GM19351 (cell line): ENCODE measurements around the gene SETBP1.

Source experiments
- ATAC-seq: cut with Tn5 transposase; IDR thresholded peaks from one replicate; pipeline ENCODE4 v1.9.1; 2021; ENCODE audit warnings: mild to moderate bottlenecking, moderate library complexity; ENCODE audit not compliant: unreplicated experiment

Gene SETBP1

DNA sequence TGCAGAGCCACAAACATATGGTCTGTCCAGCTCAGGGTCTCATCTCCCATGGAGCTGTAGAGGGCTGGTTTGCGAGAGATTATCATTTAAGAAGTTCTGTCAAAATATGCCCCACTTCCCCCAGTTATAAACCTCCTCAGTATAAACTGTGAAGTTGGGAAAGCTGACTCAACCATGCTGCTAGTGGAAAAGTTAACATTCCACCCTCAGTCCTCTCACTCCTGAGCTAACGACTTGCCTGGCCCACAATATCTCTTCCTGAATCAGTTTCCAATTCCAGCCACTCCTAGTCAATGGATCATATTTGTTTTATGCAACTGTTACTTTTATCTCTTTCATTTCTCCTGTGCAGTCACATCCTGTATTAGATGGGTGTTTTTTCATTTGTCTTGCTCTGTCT lies 326.2 kb downstream of the SETBP1 start:
- ATAC-seq, result no peak

GRCh38 chr18:45007531-45007930 lies 326.8 kb downstream of the SETBP1 start:
- no peak for ATAC-seq

DNA sequence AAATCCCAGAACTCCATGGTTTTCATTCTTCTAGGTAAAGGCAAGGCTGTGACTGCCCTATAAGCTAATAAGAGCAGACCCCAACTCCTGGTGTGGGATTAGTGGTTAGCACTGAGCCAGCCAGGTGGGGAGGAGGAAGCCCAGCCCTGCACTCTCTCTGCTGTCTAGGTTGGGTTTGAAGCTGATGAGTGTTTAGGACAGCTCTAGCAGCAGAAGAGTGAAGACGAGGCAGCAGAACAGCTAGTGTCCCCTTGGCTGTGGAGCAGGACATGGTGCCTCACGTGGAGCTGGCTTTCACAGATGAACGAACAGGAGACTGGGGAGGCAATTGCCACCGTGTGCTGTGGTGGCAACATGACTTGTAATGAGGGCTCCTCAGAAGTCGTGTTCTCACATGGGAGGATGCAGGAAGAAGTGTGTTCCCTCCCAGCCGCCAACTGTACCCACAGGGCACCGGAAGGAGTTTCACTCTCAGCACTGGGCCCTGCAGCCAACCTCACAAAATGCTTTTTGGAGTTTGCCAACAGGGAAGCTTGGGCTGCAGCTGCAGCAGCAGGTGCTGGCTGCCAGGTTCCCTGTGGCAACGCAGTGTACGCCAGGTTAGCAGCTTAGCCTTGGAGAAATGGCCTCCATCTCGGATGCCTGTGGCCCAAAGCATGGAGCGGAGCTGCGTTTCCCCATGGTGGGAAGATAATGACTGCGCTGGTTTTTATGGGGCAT lies 328.2 kb downstream of the SETBP1 start:
- ATAC-seq, result no peak

- no peak for ATAC-seq
Observed at GRCh38 chr18:45009756-45010155, 329.1 kb downstream of the SETBP1 start.

DNA sequence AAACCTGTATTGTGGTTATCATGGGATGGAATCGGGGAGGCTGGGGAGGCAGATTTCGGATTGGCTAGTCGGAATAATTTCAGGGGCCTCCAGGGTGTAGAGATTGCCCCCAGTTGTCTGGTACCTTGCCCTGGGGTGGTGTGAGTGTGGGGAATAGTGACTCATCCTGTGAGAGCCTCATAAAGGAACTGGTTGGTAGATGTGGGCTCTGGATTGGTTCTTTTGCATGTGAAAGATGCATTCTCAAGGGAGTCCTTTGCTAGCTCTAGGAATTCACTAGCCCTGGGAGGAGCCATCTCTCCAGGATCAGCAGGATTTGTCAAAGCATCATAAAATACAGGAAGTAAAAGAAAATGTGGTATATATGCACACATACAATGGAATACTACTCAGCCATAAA lies 331.6 kb downstream of the SETBP1 start:
- no peak for ATAC-seq

GRCh38 chr18:45014047-45014501 lies 333.4 kb downstream of the SETBP1 start:
- ATAC-seq, result no peak

DNA sequence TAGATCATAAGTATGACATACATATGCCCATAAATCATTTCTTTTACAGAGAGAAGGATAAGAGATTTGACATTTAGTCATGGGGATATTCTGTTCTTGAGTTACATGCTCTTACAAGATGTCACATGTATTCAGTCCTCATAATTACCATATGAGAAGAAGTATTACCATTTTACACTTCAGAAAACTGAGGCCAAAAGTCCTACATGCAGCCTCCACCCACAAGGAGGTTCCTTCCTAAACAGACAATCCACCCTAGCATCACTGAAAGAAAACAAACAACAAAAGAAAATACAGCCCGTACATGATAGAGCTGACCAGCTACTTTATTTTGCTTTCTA lies 335.1 kb downstream of the SETBP1 start:
- ATAC-seq, result no peak

DNA sequence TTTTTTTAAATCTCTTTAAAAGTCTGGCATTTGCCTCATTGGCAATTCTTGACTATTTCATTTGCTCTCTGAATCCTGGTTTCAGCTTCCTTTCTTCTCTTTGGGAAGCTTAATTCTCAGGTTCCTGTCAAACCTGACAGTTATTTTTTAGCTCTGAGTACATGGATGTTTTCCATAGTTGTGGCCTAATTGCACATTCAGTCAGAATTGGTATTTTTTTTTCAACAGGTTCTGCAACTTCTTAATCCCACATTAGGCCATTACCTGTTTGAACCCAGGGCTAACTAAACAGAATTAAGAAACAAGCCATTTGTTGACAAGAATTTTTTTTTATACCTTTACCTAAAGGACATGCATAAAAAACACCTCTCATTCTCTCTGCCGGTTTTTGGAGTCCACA lies 338.8 kb downstream of the SETBP1 start:
- no peak for ATAC-seq

DNA sequence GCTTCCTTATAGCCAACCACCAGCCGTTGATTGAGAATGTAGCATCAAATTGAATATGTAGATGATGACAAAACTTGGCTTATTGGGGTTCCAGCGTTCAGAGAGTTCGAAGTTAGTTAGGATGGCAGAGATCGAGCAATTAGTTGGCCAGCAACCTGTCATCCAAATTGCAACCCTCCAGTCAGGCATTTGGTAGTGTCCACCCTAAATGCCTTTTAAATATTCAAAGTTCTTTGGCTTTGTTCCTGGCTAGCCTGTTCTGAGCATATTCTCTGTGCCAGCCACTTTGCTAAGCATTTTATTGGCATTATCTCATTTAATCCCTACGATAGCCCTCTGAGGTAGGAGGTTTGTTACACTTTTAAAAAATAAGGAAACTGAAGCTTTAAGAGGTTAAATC lies 342.8 kb downstream of the SETBP1 start:
- no peak for ATAC-seq

- ATAC-seq, result no peak
Observed at GRCh38 chr18:45024357-45025088, 343.8 kb downstream of the SETBP1 start.

DNA sequence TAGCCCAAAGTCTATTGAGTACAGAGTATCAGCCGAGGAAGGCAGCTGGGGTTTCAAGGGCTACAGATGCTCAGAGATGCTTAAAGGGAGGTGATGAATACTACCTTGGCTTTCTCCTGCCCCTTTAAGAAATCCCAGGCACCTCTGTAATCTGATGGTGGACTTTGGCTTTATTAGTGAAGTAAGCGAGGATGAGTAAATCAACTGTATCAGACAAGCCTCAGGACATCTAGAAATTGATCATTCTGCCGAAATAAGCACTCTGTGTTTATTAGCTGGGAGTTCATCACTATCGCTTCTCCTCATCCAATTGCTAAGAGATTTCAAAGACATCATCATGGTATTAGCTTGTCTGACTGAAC lies 344.4 kb downstream of the SETBP1 start:
- ATAC-seq, result no peak

DNA sequence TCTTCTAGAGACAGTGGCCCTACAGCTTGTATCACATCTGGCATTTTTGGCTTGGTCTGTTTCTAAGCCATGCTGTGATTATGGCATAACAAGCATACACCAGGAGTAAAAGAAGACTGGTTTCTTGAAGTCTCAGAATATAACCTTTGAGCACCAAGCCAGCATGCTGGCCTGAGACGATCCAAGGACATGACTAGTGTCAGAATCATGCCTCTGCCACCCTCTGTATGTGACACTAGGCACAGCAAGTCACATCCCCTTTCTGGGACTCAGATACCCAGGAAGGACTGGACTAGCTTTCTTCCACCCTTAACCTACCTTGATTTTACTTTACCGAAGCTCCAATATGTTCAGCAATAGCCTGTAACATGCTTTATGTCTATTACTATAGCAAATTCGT lies 345.5 kb downstream of the SETBP1 start:
- ATAC-seq, result no peak

DNA sequence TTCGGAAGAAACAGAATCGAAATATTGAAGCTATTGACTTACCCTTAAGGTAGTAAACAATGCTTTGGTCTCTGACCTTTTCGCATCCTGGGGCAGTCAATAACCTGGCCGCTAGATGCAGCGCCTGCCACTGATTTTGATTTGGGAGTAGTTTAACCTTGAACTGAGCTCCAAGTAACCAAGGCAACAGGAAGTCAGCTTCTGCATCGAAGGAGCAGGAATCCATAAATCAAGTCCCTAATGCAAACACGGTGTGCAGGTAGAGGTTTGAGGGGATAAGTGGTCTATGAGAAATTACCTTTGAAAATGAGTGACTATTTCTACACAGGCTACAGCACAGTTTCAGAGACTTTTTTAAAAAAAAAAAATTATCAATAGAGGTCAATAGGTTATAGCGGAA lies 353.5 kb downstream of the SETBP1 start:
- ATAC-seq, result no peak

- no peak for ATAC-seq
Observed at GRCh38 chr18:45037618-45038017, 356.9 kb downstream of the SETBP1 start.

DNA sequence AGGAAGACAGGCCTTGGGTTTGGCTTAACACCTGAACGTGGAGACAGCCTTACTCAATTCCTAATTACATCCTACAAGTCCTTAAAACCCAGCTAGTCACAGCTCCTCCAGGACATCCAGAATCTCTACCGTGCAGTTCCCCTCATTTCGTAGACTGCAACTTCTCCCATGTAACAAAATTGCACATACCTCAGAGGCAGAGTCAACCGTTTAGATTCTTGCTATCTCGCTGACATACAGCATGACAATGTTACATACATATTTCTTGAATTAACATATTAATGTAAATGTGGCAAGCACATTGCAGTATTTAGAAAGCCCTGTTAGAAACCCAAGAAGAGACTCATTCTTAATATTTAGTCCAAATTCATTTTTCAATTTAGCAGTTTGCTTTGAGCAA lies 358.7 kb downstream of the SETBP1 start:
- no peak for ATAC-seq

GRCh38 chr18:45040879-45041278 lies 360.2 kb downstream of the SETBP1 start:
- ATAC-seq, result no peak

GRCh38 chr18:45044787-45045186 lies 364.1 kb downstream of the SETBP1 start:
- ATAC-seq, result no peak

DNA sequence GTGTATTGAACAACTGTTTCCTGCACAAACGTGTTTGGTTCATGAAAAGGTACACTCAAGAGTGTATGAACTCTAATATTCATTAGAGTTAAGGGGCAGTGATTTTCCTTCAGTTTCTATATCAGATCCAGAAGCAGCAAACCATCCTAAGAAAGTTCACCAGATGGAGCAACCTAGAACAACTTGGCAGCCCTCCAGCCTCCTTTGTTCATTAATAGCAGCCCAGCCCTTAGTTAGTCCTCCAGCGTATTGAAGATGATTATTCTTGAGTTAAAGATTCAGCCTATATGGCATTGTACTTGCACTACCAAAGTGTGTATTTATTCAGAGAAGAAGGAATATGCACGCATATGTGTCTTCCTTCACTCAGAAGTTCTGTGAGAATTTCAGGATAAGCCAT lies 365.5 kb downstream of the SETBP1 start:
- no peak for ATAC-seq

- no peak for ATAC-seq
Observed at GRCh38 chr18:45046961-45047360, 366.3 kb downstream of the SETBP1 start.

DNA sequence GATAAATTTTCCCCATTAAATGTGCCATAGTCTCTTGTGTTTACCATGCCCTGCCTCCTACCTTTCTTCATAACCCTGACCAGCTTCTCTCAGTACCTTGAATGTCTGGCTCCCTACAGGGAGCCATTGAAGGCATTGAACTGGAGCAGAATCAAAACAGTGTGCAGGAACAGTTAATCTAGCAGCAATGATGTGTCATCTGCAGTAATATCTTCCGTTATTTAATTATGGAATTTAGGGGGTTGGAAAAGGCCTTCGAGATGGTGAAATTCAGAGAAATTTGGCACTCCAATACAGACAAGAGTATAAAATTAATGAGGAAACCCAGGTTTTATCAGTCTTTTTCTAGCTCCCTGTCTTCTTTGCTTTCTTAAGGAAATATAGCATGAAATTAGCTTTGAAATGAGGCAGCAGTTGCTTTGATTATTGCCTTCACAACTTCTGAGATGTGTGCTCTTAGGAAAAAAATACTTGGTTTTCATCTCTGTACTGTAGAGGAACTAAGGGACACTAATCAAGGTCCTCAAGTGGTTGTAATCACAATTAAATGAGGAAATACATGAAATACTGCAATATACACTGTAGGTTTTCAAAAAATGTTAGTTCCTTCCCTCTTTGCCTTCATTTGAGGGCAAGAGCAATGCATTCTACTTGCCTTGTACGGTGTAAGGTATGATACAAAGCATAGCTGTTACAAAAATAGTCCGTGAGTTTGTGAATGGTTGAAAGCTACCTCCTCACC lies 369.1 kb downstream of the SETBP1 start:
- ATAC-seq, result no peak

GRCh38 chr18:45050712-45051601 lies 370.3 kb downstream of the SETBP1 start:
- no peak for ATAC-seq
